ENCODE results near the gene DGAT2.

- TF ChIP-seq CTCF (IDR thresholded peaks at IDR 0.05) (no peak), POLR2A (IDR thresholded peaks at IDR 0.05) (no peak)
Observed at GRCh38 chr11:75776546-75776945, 8.0 kb downstream of the DGAT2 start.

Measured in body of pancreas (tissue), 4 donors.